Subcutaneous adipose tissue (tissue), 4 donors: ENCODE results near the gene DUS2. TPM values are rescaled to one million over a fixed set of nuclear protein-coding genes. Genes with fewer than 3 reads are reported as not detected.

Experiments used
- CTCF ChIP-seq: fragments of 450-650 bp; IDR thresholded peaks from one replicate; pipeline ENCODE4 v1.5.1; 2016; ENCODE audit warnings: low read depth, mild to moderate bottlenecking, control low read depth, antibody characterized with exemption, moderate library complexity
- total RNA-seq, 4 donors: library from RNA; depleted of rRNA; stranded (reverse); fragments of >200 nt; gene quantifications; one replicate each; pipeline ENCODE4 v1.1.0, GENCODE V29; 2016

The DUS2 gene
- 10 to 100 TPM in 2 of 4 donors, 1 to 10 TPM in 2; 6.4 to 19.8 (median 9.8) TPM for total RNA-seq

GRCh38 chr16:68022728-68023537 lies at the start of gene DUS2, which contains the start of gene DDX28:
Gene DUS2, plus strand, starts transcription at chr16:68023284. Its CDS starts 14,740 bp downstream, at chr16:68038024.
Gene DDX28, minus strand, starts transcription at chr16:68023232. Its CDS starts 30 bp downstream, at chr16:68023202.
- TF ChIP-seq CTCF: no peak

GRCh38 chr16:67975321-67976105 lies 47.6 kb upstream of the DUS2 start:
- TF ChIP-seq CTCF: no peak

GRCh38 chr16:67976205-67976604 lies 46.9 kb upstream of the DUS2 start:
- no peak for TF ChIP-seq CTCF

- no peak for TF ChIP-seq CTCF
Observed at GRCh38 chr16:67977005-67977404, 46.1 kb upstream of the DUS2 start.

GRCh38 chr16:67977469-67978227 lies 45.4 kb upstream of the DUS2 start:
- TF ChIP-seq CTCF: no peak

- no peak for TF ChIP-seq CTCF
Observed at GRCh38 chr16:67979955-67980678, 43.0 kb upstream of the DUS2 start, which contains the start of gene DPEP3. Gene DPEP3, minus strand, starts transcription at chr16:67980499. Its CDS starts 119 bp downstream, at chr16:67980380.
